HPDE6-E6E7 (cell line): ENCODE measurements around the gene FAM120AOS.
"Not testable (repeated sequence)": the region's sequence is repeated elsewhere in the genome, so short reads cannot be mapped to it uniquely, and the experiment has no call there.

Experiments used
- DNase-seq: peaks from one replicate; pipeline ENCODE4 v3.0.0; 2011; ENCODE audit warnings: missing footprints; ENCODE audit errors: extremely low spot score

The FAM120AOS gene

DNA sequence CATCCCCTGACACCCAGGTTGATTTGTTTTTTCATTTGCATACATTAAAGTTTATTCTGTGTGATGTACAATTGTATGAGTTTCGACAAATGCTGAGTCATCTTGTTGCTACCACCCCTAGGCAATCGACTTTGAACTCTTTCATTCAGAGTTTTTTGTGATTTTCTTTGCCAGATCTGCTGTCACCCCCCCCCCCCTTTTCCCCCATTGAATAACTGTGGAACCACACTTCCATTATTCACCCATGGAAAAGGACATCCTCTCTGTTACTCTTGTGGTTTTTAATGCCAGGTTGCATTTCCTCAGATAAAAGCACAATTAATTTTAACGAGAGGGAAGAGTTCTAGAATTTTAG is 13.7 kb upstream of the FAM120AOS start:
- no peak for DNase-seq

DNA sequence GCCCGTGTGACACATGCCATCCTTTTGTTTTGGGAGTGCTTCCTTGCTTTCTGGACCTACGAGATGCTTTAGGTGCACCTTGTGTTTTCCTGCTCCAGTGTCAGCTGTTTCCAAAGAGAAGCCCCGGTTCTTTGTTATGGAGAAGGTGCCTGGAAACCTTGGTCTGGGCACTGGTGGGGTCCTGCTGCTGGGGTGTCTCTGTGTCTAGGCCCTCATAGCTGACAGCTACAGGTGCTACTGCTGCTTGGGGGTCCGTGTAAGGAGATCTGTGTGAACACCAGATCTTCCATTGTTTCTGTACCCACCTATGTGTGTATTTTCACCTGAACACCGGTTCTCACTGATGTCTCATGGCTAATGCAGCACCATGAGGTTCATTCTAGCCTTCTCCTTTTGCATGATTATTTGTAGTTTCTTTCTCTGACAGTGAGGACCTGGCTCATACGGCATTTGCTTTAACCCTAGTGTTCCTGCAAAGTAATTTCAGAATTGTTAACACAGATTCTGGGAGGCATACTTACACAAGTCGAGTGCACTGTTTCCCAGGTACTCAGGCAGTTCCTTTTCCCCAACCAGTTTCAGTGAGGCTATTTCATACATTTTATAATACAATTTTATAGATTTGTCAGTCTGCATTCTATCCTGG is 13.2 kb upstream of the FAM120AOS start:
- no peak for DNase-seq

DNA sequence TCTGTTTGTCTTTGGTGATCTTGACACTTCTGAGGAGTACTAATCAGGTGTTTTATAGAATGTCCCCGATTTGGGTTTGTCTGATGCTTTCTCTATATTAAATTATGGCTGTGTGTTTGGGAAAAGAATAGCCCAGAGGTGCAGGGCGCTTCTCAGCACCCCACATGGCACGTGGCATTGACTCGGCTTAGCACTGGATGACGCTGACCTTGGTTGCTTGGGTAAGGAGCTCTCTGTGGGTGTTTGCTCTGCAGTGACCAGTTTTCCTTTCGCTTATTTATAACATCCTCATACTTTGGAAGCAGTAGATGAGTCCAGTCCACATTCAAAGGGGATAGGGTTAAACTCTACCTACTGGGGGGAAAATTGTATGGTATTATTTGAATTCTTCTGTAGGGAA is 12.5 kb upstream of the FAM120AOS start:
- DNase-seq = no peak

DNA sequence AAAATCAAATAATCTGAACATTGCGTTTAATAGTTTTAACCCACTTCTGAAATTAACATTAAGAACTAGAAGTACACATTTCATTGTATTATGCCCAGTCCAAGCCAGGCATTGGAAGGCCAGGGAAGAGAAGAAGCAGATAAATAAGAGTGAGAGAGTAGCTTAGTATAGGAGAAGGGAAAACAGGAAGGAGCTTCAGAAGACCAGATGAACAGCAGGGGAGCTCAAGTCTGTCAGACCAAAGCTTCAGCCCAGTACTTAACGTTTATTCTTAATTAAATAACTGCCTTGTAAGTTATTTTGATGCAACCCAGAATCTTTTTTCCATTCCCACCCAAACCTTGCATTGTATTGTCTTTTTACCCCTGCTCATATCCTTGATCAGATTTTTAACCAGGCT is 11.5 kb upstream of the FAM120AOS start:
- DNase-seq = no peak

DNA sequence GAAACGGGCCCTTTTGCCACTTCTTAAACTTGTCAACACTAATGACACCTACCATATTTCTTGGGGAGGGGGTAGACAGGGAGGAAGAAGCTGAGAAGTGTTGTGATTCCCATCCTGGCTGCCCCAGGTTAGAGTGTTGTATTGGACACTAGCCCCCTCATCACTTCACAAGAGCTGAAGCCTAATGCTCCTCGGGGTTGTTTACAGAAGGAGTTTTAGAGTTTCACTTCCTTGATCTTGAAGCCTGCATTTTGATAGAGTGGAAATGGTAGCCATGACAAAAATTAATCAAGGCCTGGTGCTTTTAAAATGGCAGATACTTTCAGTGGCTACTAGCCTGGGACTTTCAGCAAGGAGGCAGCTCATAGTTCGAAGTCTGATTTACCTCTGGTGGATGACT is 11.0 kb upstream of the FAM120AOS start:
- no peak for DNase-seq

DNA sequence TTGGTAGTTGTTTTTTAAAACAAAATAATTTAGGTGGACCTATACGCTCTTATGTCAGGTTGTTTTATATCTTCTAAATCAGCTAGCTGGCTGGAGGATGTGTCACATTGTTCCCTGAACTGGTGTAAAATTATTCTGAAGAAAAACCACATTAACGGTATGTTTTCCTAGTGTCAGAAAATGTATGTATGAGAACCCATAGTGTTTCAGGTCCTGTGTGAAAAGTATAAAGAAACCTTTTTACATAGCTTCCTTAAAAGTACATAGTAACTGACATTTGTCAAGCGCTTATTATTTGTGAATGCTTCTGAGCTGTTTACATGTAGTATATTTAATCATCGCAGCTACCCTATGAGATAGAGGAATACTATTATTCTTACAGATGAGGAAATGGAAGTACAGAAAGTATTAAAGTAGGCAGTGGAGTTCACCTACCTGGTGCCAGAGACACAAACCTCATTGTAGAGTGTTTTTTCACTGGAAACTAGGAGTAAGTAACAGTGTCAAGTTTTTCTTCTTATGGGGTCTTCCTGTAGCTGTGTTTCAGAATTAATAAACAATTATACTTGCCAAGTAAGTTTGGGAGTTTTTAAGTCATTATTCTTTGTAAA is 10.4 kb upstream of the FAM120AOS start:
- DNase-seq = no peak

DNA sequence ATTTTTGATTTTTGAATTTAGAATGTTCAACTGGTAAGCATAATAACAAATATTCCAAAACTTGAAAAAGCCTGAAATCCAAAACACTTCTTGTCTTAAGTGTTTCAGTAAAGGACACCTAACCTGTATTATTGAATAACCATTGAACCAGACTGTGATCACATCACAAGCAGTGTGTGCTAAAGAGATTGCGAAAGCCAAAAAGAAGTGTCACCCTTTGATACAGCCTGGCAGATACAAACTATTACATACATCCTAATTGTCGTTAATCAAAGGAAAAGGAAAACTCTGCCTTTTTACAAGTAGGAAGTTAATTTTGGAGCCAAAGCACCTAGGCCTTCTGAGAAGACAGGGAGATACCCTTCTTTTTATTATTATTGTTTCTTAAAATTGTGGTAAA is 8.4 kb upstream of the FAM120AOS start:
- no peak for DNase-seq

DNA sequence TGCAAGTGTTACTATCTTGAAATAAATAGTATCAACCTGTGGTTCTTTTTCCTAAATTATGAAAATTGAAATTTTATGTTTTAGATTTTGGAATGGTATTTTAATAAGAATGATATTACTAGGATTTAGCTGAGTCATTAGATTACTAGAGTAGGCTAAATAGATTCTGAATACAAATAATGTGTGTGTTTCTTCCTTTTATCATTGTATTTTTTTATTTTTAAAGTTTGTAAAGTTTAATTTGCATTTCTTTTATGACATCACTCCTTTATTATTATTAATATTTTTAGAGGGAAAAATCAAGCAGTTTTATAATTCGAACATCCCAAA is 8.0 kb upstream of the FAM120AOS start:
- DNase-seq = no peak

DNA sequence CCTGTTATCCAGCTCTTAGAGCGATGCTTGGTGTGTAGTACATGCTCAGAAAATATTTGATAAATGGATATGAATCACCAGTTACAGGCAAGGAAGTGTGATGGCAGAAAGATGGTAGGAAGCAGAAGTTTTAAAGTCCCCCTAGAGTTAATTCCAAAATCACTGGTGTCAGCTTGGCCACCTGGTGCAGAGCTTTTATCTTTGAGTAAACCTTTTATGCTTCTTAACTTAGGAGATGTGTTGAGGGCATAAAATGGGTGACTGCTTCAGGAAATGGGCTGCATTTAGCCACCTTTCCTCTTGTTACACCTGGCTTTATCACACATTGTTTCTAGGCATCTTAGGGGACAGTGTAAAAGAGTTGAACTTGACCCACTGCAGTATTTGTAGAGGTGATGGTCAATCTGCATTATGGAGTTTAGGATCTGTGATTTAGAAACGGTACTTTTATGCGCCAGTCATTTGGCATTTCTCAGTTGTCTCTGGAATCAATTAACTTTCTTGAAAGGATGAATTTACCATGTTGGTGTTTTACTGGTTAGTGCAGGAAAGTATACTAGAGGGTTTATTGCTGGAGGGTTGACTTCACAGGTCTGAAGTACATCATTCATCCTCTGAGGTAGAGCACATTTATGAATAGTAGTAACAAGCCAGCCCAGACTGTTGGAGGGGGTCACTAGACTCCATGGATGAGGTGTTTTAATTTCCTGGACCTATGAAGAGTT is 7.5 kb upstream of the FAM120AOS start:
- no peak for DNase-seq

DNA sequence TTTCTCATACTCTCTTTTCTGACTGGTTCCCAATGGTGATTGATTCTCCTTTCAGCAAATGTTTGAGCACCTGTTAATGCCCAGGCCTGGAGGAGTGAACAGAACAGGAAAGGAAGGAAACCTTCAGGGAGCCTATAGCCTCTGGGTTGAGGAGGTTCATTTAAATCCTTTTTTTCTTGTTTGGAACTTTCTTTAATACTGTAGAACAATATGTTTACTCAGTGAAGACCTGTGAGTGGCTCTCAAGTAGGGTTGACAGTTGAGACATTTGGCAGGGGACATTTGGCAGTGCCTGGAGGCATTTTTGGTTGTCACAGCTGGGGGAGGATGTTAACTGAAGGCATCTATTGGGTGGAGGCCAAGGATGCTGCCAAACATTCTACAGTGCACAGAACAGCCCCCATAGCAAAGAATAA is 6.1 kb upstream of the FAM120AOS start:
- DNase-seq = no peak

DNA sequence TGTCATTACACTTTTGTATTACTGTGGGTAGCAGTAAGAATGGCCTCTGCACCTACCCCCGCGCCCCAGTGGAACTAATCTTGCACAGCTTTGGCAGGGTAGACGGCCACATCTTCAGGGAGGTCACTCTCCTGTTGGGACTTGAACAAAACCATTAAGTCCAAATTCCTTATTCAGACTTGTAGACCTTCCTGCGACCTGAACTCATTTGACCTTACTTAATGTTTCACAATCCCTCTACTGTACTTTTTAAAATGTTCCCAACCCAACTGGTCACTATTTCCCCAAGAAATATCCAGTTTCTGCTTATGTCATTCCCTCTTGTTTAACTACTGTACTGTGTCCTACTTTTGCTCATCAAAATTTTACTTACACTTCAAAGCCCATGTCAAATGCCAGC is 5.3 kb upstream of the FAM120AOS start:
- DNase-seq = no peak

DNA sequence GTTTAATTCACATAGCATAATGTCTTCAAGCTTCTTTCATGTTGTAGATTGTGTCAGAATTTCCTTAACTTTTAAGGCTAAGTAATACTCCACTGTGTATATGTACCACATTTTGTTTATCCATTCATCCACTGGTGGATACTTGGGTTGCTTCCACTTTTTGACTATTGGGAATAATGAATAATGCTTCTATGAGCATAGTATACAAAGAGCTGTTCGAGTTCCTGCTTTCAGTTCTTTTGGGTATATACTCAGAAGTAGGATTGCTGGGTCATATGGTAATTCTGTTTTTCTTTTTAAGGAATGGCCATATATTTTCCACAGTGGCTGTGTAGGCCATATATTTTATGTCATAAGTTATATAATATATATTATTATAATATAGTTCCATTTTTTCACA is 3.6 kb upstream of the FAM120AOS start:
- DNase-seq = no peak

DNA sequence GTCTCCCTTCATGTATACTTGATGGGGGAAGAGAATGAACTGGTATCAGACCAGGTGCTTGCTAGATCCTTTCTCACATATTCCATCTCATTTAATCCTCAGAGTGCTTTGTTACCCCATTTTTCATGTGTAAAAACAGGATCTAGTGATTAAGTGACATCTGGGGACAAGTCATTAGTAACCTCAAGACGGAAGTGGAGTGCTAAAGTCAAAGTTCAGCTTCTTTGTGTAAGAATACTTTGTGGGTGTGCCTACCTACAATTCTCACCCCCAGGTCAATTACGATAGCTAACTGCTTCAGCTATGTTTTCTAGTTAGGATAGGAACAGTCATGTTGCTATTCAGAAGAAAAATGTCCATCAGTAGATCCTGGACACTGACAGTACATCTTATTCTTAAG is 3.1 kb upstream of the FAM120AOS start:
- no peak for DNase-seq

DNA sequence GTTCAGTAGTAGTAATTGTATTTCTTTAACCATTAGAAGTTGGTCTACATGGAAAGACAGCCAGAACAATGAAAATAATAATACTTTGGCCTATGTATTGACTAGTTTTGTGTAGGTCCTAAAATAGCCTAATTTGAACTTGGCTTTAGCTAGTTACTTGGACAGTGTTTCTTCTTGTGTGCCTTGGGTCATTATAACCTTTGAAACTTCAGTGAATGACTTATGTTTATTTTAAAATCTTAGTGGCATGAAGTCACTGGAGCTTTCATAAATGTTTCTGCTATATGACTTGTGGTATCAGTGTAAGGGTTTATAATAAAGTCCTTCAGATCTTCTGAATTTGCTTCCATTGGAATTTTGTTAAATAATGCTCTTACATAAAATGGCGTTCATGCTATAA is 2.6 kb upstream of the FAM120AOS start:
- no peak for DNase-seq

DNA sequence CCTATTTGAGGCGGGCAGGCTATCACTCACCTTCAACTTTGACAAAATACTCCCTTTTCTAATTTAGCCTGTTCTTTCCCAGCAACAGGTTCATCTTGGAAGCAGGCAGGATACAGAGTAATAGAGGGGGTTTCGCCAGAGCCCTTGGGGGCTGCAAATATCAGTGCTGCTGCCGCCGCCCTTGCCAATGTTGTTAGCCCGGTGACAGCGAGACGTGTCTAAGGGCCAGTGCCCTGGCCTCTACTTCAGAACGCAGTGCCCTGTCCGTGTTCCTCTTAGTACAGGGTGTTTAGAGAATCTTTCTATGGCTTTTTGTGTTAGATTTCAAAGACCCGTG is 703 bp downstream of the FAM120AOS start:
- DNase-seq = no peak

DNA sequence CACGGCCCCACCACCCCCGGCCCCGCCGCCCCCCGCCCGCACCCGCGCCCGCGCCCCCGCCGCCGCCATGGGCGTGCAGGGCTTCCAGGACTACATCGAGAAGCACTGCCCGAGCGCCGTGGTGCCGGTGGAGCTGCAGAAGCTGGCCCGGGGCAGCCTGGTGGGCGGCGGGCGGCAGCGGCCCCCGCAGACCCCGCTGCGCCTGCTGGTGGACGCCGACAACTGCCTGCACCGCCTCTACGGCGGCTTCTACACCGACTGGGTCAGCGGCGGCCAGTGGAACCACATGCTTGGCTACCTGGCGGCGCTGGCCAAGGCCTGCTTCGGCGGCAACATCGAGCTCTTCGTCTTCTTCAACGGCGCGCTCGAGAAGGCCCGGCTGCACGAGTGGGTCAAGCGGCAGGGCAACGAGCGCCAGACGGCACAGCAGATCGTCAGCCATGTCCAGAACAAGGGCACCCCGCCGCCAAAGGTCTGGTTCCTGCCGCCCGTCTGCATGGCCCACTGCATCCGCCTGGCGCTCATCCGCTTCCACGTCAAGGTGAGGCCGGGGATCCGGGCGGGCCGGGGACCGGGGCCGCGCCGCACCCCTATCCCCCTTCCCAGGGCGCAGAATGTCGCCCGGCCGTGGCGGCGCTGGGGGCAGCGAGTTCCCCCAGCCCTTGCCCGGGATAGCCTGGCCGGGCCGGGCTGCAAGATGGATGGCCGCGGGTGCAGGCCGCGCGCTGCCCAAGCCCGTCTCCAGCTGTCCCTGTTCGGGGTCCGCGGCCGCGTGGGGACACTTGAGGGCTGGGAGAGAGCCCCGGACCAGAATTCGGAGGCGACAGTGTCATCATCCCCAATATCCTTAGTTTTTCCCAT is 1.3 kb downstream of the FAM120AOS start:
- DNase-seq = no peak

DNA sequence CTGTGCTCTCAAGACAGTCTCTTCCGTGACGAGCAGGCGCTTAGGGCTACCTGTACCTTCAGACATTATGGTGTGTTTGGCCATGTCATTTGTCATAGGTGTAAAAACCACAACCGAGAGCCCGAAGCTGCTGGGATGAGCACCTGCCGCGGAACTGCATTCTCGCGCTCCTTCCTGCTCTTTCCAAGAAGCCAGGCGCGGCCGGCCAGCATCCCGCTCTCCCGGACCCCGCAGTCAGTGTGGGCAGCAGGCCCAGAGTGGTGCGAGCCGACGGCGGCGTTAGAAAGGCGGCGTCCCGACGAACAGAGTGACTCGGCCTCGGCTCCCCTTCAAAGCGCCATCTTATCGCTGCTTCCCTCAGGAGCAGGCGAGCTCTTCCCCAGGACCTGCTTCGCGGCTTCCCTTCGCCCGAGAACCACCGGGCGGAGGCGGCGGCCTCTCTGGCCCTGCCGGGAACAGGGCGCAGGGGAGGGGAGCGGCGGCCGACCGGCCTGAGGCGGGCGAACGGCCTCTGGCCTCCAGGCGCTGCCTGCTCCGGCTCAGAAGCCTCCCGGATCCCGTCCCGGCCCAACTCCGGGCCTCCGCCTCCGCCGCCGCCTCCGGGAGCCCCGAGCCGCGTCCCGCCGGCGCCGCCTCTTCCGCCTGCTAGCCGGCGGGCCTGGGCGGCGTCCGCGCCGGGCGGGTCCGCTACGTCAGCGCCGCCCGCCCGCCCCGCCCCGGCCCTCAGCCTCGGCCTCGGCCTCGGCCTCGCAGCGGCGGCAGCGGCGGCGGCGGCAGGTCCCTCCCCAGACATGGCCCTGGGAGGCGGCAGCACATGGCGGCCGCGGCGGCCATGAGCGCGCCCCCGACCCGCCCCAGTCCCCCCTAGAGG is 2.2 kb downstream of the FAM120AOS start, which contains the start of gene FAM120A:
Gene FAM120A (plus strand): TSS at position 741 of the 871 bp plus-strand sequence. CDS start 231 bp downstream, outside the sequence.
- peak; percentile 70 for DNase-seq

DNA sequence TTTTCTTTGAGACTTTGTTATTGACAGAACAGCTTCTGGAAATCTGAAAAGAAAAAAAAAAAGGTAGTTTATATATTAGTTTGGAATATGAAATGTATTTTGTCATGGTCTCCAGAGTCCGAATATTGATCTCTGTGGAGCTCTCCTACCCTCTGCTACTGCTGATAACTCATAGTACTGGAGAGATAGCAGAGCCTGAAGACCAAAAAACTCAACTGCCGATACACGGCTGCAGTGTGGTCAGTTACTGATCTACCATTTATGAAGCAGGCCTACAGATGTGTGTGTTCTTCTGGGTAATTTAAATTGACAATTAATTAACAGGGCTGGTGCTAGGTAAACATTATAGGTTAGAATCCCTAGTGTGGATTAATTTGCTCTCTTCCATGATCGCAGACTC is 5.7 kb downstream of the FAM120AOS start:
- no peak for DNase-seq

DNA sequence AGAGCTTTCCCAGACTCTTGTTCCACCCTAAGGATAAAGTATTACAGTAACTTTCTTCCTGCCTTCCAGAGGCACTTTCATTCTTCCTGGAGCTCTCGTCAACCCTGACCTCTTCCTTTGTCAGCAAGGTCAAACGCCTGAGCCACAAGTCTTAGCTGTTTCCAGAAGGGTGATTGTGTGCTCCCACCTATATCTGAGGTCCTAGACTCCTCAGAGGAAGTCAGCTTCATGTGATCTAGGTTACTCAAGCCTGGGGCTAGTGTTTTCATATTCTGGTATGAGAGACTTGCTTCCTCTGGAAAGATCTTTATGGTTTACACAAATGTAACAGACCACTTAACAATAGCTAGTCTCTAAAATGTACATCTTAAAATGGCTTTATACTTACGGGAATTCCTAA is 7.3 kb downstream of the FAM120AOS start:
- DNase-seq = no peak

DNA sequence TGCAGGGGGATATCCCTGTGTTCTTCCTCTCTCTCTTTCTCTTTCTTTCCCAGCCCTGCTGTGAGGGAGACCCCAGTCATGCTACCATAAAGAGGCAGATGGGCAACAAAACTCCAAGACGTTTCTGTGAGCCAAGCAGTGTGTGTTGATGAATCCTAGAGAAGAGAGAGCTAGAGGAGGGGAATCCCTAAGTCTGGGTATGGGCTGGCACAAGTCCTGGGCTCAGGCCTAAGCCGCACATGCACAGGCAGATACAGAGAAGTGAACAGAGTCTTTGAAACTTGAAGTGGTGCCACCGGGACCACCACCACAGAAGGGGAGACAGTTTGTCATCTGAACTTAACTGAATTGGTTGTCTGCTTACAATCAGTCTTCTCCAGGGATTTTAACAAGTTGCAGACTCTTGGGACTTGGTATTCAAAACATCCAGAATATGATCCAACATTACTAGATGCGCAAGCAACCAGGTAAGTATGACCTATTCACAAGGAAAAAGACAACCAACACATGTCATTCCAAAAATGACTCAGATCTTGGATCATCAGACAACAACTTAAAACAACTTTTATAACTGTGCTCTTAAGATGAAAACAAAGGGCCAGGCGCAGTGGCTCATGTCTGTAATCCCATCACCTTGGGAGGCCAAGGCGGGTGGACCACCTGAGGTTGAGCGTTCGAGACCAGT is 12.3 kb downstream of the FAM120AOS start:
- DNase-seq = no peak

DNA sequence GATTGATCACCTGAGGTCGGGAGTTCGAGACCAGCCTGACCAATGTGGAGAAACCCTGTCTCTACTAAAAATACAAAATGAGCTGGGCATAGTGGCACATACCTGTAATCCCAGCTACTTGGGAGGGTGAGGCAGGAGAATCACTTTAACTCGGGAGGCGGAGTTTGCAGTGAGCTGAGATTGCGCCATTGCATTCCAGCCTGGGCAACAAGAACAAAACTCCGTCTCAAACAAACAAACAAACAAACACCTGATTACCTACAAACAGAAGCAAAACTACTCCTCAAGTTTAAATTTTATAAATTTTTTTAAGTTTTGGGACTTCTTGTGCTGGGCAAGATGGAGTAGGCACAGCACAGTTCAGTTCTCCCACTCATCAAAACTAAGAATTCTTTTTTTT is 14.1 kb downstream of the FAM120AOS start:
- DNase-seq = not testable (repeated sequence)
